T-helper 1 cell treated with Interleukin-12 subunit alpha and Interleukin-12 subunit beta and Interleukin-4 antibody, amounts not matched to agents 30 μg/mL and 1 μg/mL, for 36 hours (primary cell): ENCODE measurements around the gene RPS21.

ENCODE experiments used
- H3K27ac Mint-ChIP-seq: one replicate; pipeline ENCODE4 v1.8.0; 2021; ENCODE audit warnings: mild to moderate bottlenecking, mixed read lengths
- H3K27me3 Mint-ChIP-seq: one replicate; pipeline ENCODE4 v1.8.0; 2021; ENCODE audit warnings: low read depth, mixed read lengths
- H3K36me3 Mint-ChIP-seq: one replicate; pipeline ENCODE4 v1.8.0; 2021; ENCODE audit warnings: low read depth, mixed read lengths
- H3K4me1 Mint-ChIP-seq: one replicate; pipeline ENCODE4 v1.8.0; 2021; ENCODE audit warnings: low read depth, mixed read lengths
- H3K4me3 Mint-ChIP-seq: one replicate; pipeline ENCODE4 v1.8.0; 2021; ENCODE audit warnings: mild to moderate bottlenecking, moderate library complexity, mixed read lengths
- H3K9me3 Mint-ChIP-seq: one replicate; pipeline ENCODE4 v1.8.0; 2021; ENCODE audit warnings: mixed read lengths

Gene RPS21

DNA sequence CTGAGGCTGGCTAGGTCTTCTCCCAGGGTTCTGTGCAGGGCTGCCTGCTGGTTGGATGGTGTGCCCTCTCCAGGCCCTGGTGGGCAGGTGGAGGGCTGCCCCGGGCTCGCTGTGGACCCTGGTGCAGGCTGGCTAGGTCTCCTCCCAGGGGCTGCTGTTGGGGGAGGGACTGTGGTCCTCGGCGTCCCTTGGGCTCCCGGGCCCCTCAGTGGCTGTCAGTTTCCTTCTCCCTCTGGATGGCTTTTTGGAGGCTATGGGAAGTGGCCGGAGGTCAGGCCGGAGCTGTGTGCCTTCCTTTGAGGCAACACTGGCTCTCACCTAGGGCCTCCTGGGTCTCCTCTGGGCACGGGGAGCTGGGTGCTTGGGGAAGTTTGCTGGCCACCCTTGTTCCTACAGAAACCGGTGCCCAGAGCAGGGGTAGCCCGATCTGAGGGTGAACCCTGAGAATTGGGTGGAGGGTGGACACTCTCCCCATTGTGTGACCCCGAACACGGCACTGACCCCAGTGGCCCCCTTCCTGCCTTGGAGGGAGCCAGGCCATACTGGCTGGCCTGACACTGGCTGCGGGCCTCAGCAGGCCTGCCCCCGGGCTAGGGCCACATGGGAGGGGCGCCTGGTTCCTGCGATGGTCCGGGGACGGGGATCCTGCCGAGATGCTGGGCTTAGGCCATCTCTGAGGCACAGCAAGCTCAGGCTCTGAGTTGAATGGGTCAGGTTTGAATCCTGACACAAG is 24.0 kb downstream of the RPS21 start:
- Mint-ChIP-seq H3K27me3 (no peaks in the 10 kb centered on the region), H3K27ac (no peak overlapping the region), H3K4me1 (peaks cover 6% of the 10 kb centered on the region), H3K36me3 (no peaks in the 10 kb centered on the region), H3K9me3 (no peaks in the 10 kb centered on the region), H3K4me3 (no peak overlapping the region)

DNA sequence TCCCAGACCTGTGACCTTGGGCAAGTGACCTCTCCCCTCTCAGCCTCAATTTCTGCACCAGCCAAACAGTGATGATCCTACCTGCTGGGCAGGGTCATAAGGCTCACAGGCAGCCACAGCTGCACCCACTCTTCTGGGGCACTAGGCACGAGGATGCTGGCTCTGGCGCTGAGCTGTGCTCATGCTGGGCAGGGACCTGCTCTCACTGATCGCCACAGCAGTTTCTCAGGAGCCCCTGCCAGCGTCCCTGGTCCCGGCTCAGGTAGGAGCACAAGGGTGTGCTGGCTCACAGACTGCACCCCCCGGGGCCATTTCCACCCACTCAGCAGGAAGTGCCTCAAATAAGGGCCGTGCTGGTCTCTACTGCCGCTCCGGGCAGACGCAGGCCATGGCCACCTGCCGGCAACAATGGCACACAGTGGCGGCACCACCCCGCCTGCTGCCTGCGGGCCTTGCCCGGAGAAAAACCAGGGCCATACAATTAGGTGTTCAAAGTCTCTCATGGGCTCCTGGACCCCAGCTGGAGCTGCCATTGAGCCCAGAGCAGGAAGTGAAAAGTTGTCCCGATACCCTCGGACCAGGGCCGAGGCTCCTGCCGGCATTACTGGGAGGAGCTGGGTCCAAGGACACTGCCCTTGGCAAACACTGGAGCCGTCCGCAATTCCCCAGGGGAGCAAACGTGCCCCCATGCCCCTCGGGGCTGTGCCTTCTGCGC is 24.7 kb downstream of the RPS21 start:
- H3K4me3 Mint-ChIP-seq, result no peak overlapping the region
- H3K27ac Mint-ChIP-seq, result no peak overlapping the region

DNA sequence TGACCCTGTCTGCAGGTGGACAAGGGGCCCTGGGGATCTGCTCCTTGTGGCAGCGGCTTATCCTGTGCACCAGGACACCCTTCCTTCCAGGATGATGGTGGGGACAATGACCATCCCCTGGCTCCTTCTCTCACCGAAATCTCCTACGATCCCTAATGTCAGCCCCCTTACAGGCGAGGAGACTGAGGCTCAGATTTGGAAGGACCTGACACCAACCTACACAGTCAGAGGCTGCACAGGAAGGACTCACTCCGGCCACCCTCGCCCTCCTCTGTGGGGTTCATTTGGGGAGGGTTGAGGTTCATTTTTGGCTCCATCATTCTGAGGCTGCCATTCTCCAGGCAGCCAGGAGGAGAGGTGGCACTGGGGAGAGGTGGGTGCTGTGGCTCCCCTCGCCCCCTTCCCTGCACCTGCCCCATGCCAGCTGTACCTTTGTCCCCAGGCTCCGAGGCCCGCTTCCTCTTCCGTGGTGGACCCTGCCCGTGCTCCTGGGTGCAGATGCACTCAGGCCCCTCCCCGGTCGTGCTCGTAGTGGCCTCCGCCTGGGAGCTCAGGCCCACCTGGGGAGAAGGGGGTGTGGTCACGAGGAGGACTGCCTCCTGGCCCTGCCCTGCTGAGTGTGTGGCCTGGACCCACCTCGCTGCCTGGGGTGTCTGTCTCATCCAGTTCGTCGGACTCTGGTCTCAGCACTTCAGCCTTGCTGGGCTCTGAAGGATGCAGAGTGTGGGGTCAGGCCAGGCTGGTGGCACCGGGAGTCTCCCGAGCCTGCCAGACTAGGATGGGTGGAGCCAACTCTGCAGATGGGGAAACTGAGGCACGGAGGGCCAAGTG is 25.5 kb downstream of the RPS21 start:
- H3K4me1 Mint-ChIP-seq, result peaks cover 4% of the 10 kb centered on the region
- no peaks in the 10 kb centered on the region for H3K27me3 Mint-ChIP-seq
- no peaks in the 10 kb centered on the region for H3K9me3 Mint-ChIP-seq
- H3K27ac Mint-ChIP-seq, result no peak overlapping the region
- no peak overlapping the region for H3K4me3 Mint-ChIP-seq
- no peaks in the 10 kb centered on the region for H3K36me3 Mint-ChIP-seq

More for the DNA sequence above, 24.7 kb downstream of the RPS21 start:
- no peaks in the 10 kb centered on the region for H3K36me3 Mint-ChIP-seq
- no peaks in the 10 kb centered on the region for H3K9me3 Mint-ChIP-seq
- no peaks in the 10 kb centered on the region for H3K27me3 Mint-ChIP-seq
- H3K4me1 Mint-ChIP-seq, result peaks cover 4% of the 10 kb centered on the region

DNA sequence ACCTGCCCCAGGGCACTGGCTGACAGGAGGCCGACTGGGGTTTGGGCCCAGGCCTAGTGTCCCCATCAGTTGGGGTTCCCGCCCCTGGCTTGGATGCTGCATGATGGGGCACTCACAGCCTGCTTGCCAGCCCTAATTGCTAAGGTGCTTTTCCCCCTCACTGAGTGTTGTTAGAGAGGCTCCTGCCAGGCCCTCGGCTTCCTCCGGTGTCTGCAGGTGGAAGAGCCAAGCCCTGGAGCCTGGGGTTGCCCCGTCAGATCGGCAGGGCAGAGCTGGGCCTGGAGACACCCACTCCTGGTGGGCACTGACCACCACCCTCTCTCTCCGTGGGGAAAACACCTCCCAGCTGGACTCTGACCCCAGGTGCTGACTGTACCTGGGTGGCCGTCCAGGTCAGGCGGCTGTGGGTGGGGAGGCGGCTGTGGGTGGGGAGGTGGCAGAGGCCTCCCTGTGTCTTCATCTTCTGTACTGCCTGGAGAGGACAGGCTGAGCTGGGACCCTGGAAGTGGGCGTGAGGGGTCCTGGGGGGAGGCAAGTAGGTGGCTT is 26.2 kb downstream of the RPS21 start:
- no peaks in the 10 kb centered on the region for H3K27me3 Mint-ChIP-seq

DNA sequence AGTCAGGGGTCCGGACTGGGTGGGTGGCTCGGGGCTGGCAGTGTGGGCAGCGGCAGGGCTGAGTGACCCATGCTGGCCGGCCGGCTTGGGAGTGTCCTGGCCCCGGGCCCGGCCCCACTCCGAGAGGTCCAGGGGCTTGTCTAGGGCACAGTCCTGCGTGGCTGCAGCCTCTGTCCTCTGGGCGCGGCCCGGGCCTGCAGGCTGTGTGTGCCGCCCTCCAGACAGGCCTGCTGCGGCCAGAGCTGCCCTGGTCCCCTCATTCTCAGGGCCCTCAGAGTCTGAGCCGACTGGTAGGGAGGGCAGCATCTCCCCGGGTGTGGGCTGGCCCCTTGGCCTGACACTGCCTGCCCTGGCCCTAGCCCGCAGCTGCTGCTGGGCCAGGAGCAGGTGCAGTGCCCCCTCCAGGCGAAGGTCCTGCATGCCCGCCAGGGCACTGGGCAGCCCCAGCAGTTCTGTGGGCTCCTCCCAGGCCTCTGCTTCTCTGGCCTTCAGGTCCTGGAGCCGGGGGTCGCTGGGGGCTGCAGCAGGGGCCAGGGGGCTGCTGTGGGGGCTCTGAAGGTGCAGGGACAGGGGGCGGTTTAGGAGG is 27.1 kb downstream of the RPS21 start:
- H3K27me3 Mint-ChIP-seq, result no peaks in the 10 kb centered on the region
- H3K36me3 Mint-ChIP-seq, result no peaks in the 10 kb centered on the region
- no peak overlapping the region for H3K4me3 Mint-ChIP-seq
- no peak overlapping the region for H3K27ac Mint-ChIP-seq
- H3K4me1 Mint-ChIP-seq, result peaks cover 1% of the 10 kb centered on the region
- no peaks in the 10 kb centered on the region for H3K9me3 Mint-ChIP-seq

More for the DNA sequence above, 26.2 kb downstream of the RPS21 start:
- Mint-ChIP-seq H3K9me3 (no peaks in the 10 kb centered on the region), H3K4me1 (peaks cover 1% of the 10 kb centered on the region), H3K4me3 (no peak overlapping the region), H3K36me3 (no peaks in the 10 kb centered on the region), H3K27ac (no peak overlapping the region)

DNA sequence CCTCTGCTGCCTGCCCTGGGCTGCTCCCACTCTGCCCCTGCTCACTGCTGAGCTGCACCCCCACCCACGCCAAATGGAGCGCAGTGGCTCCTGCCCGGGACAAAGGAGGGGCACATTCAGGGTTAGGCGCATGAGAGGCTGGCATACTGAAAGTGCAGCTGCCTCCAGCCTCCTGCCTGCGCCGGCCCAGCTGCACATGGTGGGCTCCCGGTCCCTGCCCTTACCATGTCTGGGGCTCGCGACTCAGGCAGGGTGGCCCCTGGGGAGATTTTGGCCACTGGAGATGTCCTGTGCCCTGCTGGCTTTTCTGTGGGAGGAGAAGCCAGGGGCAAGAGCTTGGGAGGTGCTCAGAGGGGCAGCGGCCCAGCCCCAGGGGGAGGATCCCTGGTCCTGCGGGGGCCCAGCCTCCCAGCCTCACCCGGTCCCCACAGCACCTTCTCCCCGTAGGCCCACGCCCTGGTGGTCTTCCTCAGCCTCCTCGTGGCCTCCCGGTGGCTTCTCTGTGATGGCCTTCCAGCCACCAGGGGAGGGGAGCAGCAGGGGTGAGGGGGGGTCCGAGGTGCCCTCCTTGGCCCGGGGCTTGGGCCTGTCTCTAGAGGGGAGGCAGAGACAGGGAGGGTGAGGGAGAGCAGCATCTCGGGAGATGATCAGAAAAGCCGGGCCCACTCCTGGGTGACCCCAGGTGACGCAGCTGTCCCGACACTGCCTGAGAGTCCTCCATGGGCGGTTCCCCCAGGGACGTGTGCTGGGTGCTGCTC is 28.6 kb downstream of the RPS21 start:
- no peaks in the 10 kb centered on the region for H3K4me1 Mint-ChIP-seq
- no peaks in the 10 kb centered on the region for H3K9me3 Mint-ChIP-seq
- H3K4me3 Mint-ChIP-seq, result no peak overlapping the region
- H3K27ac Mint-ChIP-seq, result no peak overlapping the region
- H3K36me3 Mint-ChIP-seq, result no peaks in the 10 kb centered on the region
- H3K27me3 Mint-ChIP-seq, result no peaks in the 10 kb centered on the region

DNA sequence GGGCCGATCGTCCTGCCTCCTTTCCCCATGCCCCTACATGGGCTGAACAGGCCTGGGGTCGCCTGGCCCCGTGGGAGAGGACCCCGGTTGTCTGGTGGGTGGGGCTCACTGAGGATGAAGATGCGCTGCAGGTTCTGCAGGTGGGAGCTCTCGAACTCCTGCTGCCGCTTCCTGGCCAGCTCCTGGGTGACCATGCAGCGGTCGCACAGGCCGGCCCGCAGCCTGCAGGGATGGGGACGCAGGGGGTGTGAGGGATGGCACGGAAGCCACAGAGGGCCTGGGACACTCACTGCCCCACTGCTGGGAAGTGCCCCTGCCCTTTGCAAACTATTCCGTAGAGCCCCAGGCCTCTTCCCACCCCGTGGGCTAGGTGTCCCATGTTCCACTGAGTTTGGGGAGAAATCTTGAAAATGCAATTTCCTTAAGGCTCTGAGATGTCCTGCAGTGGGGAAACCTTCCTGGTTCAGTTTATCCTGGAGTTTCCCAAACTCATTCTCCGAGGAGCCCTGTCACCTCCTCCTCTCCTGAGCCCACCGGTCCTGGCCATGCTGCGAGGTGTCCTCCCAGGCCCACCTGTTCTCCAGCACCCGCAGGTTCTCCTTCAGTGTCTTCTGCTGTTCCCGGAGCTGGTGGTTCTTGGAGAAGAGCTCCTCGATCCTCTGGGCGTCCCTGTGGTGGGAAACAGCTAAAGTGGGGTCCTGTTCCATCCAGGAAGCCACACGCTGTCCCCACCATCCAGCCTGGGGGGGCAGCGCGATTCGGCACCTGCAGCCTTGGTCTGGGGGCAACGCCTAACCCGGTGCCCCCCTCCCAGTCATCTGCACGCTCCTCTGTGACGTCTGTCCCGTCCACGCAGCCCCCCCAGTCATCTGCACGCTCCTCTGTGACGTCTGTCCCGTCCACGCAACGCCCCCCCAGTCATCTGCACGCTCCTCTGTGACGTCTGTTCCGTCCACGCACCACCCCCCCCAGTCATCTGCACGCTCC is 30.0 kb downstream of the RPS21 start:
- H3K36me3 Mint-ChIP-seq, result no peaks in the 10 kb centered on the region
- H3K9me3 Mint-ChIP-seq, result no peaks in the 10 kb centered on the region
- no peak overlapping the region for H3K27ac Mint-ChIP-seq
- H3K4me3 Mint-ChIP-seq, result no peak overlapping the region
- H3K4me1 Mint-ChIP-seq, result no peaks in the 10 kb centered on the region
- no peaks in the 10 kb centered on the region for H3K27me3 Mint-ChIP-seq

DNA sequence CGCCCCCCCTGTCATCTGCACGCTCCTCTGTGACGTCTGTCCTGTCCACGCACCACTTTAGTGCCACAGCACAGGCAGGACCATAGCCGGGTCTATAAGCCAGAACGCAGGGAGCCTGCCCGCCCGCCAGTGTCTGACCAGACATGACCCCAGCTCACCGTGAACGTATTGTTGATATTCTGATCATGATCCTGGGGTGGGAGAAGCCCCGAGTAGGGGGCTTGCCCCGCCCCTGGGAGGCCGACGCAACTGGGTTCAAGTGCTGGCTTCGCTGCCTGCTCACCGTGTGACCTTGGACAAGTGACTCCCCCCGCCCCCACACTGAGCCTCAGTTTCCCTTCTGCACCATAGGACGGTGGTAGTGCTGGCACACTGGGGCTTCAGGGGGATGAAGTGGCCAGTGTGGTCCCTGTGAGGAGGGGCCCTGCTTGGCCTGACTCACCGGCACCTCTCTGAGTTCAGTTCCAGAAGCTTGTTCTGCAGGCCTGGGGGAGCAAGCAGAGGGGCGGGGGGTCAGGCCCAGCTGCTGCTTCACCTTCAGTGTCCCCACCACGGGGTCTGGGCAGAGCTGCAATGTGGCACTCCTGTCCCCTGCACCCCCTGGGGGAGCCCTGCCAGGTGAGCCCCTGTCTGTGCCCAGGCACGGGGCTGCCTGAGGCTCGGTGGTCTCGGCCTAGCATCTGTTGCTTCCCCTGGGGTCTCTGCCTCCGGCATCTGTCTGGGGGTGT is 31.2 kb downstream of the RPS21 start:
- Mint-ChIP-seq H3K36me3 (no peaks in the 10 kb centered on the region), H3K4me3 (no peak overlapping the region), H3K27ac (no peak overlapping the region), H3K4me1 (no peaks in the 10 kb centered on the region), H3K9me3 (no peaks in the 10 kb centered on the region), H3K27me3 (no peaks in the 10 kb centered on the region)

DNA sequence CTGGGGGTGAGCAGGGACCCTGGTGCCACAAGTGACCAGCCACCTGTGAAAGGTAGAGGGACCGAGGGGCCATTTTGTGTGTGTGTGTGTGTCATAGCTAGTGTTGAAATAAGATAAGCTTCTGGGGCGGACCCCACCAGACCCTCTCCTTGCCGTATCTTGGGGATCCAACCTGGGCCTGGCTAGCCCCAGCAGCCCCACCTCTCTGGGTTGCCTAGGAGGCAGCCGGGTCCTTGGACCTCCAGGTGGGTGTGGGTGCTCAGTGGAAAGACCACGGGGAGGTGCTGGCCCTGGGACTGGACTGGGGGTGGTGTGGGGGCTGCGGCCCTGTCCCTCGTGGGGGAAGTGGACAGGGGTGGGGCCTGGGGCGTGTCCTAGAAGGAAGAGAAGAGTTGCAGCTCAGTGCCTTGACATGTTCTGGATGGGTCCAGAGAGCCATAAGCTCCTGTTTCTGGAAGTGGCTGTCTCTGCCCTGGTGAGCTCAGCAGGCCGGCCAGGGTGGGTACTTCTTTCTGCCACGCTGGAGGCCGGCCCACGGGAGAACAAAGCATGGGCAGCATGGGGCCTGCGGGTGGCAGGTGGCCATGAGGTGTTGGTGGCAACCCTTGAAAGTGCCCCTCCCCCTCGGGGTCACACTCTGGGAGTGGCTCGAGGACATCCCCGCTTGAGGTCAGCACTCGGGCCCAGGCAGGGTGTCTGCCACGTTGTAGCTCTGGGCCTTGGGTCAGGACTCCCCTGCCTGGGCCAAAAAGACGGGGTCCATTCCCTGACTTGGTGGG is 32.0 kb downstream of the RPS21 start:
- no peaks in the 10 kb centered on the region for H3K27me3 Mint-ChIP-seq
- no peak overlapping the region for H3K27ac Mint-ChIP-seq

DNA sequence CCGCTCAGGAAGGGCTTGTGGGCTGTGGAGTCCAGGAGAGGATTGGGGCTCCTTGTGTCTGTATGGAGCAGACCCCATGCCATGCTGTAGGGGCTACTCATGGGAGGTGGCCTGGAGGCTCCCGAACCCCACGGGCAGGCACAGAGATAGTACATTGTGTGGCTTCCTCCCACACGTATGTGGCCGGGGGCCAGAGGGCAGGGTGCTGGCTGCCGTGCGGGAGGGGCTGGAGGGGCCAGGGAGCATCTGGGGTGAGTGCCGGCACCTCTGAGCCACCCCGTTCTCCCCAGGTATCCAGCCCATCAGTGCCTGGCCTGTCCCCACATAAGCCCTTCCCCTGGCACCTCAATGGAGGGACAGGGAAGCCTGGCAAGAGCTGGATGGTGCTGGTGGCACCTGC is 32.9 kb downstream of the RPS21 start:
- H3K36me3 Mint-ChIP-seq, result no peaks in the 10 kb centered on the region
- H3K9me3 Mint-ChIP-seq, result no peaks in the 10 kb centered on the region
- H3K27me3 Mint-ChIP-seq, result no peaks in the 10 kb centered on the region
- no peaks in the 10 kb centered on the region for H3K4me1 Mint-ChIP-seq
- no peak overlapping the region for H3K4me3 Mint-ChIP-seq
- no peak overlapping the region for H3K27ac Mint-ChIP-seq

More for the DNA sequence above, 32.0 kb downstream of the RPS21 start:
- Mint-ChIP-seq H3K4me1 (no peaks in the 10 kb centered on the region), H3K4me3 (no peak overlapping the region), H3K9me3 (no peaks in the 10 kb centered on the region), H3K36me3 (no peaks in the 10 kb centered on the region)

DNA sequence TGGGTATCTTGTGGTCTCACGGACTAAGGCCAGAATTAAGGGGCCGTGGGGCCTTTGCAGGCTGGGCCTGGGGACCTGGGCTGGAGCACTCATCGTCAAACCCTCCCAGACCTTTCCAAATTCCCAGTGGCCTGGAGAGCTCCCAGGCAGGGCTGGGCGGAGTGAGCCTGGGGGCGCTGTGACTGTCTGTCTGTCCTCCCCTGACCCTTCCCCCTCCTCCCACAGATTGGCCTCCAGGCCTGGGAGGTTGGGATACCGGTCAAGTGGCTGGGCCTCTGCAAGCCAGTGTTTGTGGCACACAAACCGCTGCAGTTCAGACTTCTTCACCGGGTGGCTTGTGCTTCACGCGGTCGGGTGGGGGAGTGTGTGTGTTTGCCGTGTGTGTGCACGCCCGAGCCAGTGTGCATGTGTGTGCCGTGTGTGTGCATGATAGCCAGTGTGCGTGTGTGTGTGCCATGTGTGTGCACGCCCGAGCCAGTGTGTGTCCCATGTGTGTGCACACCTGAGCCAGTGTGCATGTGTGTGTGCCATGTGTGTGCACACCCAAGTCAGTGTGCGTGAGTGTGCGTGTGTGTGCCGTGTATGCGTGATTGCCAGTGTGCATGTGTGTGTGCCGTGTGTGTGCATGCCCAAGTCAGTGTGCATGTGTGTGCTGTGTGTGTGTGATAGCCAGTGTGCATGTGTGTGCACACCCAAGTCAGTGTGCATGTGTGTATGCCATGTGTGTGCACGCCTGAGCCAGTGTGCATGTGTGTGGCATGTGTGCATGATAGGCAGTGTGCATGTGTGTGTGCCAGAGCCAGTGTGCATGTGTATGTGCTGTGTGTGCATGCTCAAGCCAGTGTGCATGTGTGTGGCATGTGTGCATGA is 34.2 kb downstream of the RPS21 start:
- Mint-ChIP-seq H3K27ac (no peak overlapping the region), H3K9me3 (no peaks in the 10 kb centered on the region), H3K36me3 (no peaks in the 10 kb centered on the region), H3K4me1 (no peaks in the 10 kb centered on the region), H3K27me3 (no peaks in the 10 kb centered on the region), H3K4me3 (no peak overlapping the region)
